ENCODE measurements around the gene PRKCZ.

PRKCZ gene

DNA sequence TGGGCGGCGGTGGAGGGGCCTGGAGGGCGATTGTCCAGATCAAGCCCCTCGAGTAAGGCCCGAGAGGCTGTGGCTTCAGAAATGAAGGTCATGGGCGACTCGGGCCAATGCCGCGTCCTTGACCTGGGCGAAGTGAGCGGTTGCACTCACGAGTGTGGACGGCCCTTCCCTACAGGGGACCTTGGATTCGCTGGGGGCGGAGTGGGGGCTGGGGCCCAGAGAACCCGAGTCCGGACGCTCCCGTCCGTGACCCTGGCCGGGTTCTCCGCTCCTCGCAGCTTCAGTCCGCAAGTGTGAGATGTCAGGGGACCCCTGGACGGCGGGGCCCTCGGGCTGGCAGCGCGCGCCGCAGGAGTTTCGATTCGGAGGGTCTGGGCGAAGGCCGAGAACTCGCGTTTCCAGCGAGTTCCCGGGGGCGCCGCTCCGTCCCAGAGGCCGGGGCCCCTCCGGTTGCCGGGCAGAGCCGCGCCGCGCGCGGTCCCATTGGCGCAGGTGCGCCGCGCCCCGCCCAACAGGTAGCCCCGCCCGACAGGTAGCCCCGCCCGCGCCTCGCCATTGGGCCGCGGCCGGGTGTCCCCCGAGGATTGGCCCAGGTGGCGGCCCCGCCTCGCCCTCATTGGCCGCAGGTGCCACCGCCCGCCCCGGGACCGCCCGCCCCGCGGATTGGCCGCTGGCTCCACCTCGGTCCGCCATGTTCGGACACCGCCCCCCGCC is at the start of gene PRKCZ:
PRKCZ (plus strand) TSS at position 694 of the 714 bp plus-strand sequence. CDS start 220 bp downstream, outside the sequence.
- DNase-seq: no peak

DNA sequence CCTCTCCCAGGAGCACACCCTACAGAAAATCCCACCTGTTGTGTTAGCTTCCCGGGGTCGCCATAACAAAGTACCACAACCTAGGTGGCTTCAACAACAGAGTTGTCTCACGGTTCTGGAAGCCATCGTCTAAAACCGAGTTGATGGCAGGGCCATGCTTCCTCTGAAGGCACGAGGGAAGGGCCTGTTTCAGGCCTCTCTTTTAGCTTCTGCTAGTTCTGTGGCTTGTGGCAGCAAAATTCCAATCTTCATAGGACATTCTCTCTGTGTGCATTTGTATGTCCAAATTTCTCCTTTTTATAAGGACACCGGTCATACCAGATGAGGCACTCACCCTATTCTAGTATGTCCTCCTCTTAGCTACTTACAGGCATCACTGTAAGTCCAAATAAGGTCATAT is 49.8 kb upstream of the PRKCZ start:
- no peak for DNase-seq

DNA sequence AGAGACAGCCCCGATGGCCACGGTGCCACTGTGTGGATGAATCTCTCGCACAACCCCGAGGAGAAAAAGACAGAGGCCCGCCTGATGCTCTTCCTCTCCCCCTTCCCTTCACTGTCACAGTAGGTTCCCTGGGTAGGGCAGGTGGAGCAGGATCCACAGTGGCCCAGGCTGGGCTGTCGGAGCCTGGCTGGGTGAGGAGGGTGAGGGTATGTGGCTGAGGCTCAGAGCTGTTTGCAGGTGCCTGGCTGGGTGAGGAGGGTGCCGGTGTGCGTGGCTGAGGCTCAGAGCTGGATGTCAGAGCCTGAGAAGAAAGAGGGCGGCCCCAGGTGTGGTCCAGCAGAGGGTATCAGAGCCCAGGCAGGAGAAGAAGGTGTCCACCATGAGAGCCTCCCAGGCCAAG is 49.4 kb upstream of the PRKCZ start:
- no peak for DNase-seq

- no peak for DNase-seq
Measured at GRCh38 chr1:2001773-2002411, 48.3 kb upstream of the PRKCZ start.

DNA sequence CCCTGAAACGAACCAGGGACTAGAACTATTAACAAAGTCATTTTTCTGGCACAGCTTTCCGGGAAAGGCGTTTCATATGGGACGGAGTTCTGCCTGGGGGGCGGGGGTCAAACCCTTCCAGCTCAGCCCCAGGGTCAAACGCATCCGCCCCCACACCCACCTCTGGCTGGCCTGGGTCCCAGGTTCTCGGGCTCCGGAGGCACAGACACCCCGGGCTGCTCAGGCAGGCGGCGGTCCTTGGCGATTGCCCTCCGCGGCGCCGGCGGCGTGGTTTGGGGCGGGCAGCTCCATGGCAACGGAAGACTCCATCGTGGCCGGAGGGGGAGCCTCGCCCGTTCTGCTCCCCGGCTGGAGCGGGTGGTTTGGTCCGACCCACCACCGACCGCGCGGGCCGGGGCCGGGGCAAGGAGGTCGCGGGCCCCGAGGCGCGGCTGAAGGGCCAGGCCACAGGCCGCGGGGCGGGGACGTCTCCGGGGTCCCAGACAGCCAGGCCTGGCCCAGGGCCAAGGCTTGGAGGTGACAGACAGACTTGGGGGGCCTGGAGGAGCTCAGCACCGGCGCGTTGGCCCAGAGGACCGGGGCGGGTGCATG is 46.6 kb upstream of the PRKCZ start, which contains the start of gene CFAP74:
CFAP74 (minus strand) TSS at position 246 of the 591 bp plus-strand sequence. CDS start 12,830 bp downstream, outside the sequence.
- DNase-seq: peak; percentile 42

- DNase-seq: no peak
Measured at GRCh38 chr1:2004856-2005255, 45.4 kb upstream of the PRKCZ start.

GRCh38 chr1:2009101-2010053 is 40.8 kb upstream of the PRKCZ start:
- DNase-seq: no peak

GRCh38 chr1:2014181-2014580 is 36.0 kb upstream of the PRKCZ start:
- DNase-seq: no peak

DNA sequence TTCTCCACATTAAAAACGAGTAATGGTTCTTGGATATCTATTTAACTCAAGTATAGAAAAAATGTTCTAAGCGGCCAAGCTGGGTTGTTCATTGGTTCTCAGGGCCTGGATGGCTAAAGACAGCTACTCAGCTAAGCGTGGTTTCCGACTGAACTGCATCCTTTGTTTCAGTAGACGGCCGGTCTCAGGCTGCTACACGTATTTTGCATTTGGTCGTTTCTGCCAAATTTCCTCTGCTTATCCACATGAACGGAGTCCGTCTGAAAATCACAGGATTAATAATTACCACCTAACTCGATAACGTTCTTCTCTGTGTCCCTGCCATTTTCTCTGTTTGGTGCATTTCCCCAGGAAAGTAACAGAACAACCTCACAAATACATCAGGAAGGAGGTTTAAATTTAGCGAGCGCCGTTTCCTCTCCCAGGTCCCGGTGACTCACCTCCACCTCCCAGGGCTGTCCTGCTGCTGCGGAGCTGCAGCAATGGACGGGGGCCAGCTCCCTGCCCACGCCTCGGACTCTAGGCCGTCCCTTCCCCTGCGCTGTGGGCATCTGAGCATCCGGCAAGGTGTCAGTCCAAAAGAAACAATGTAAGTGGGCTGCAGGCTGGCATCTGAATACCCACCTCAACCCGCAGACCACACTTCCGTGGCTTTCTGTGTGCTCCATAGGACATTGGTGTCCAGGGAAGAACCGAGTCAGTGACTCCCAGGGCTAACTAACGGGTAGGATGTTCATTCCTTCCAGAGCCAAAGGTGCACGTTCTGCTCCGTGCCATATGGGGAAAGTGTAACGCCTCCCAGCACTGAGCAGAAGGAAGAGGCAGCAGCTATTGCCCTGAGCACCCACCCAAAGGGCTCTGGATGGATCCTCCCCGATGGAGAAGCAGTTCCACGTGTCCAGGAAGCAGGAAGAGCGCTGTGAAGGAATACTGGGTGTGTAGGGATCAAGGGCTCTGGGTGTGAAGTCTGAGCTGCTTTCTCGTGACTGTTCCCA is 35.2 kb upstream of the PRKCZ start:
- no peak for DNase-seq

DNA sequence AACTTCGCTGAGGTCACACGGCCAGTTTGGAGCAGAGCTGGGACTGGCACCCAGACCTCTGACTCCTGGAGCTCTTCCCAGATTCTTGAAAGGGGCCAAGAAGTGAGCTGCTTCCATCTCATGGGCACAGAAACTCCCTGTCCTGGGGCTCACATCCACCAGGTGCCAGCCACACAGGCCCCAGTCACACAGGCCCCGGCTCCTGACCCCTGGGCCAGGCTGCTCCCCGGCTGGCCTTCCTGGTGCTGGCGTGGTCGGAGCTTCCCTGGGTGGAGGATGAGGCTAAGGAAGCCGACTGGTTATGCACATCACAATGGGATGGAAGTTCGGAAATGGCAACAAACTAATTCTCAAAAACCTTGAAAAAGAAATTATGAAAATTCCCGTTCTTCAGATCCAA is 34.1 kb upstream of the PRKCZ start:
- DNase-seq: no peak

DNA sequence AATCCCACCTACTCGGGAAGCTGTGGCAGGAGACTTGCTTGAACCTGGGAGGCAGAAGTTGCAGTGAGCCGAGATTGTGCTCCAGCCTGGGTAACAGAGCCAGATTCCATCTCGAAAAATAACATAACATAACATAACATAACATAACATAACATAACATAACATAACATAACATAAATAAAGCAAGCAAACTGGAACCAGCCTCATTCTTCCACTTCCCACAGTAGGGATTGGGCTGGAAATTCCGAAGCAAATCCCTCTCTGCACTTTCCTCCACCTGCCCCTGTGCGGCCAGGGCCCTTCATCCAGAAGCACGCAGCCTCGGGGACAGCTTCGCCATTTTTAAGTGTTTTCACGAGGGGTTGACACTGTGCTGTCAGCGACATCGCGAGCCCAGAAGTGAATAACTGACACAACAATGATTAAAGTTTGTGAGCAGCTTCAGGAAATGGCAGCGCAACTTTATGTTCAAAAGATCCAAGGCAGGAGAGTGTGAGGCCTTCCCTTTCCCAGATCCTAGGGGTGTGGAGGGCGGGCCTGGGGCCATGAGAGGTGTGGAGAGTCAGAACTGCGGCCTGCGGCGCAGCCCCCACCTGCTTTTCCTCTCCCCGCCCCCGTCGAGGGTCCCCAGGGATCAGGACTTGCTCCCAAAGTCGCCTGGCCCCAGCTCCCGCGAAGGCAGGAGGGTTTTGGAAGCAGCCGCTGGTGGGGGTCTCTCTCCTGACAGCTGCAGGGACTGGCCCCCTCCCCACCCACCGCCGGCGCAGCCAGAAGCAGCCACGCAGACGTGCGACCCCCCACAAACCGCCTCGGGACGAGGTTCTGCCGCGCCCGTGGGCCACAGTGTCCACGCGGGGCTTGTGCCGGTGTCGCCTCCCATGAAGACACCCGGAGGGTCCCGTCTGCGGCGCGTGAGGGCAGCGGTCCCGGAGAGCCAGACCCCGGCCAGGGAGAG is 31.7 kb upstream of the PRKCZ start:
- no peak for DNase-seq

DNA sequence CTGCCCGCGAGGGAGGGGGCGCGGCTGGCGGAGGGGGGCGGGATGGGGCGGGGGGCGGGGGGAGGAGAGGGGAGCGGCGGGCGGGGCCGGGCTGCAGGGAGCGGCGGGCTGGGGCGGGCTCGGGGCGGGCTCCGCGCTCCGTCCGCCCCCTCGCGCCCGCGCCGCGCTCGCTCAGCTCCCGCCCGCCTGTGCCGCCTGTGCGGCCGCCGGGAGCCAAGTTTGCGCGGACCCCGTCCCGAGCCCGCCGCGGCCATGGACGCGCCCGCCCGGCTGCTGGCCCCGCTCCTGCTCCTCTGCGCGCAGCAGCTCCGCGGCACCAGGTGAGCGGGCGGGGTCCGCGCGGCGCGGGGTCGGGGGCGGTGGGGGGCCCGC is 31.1 kb upstream of the PRKCZ start, which contains the start of gene GABRD:
GABRD (plus strand) TSS at position 174 of the 372 bp plus-strand sequence; CDS start at position 253, 79 bp downstream.
- DNase-seq: no peak

DNA sequence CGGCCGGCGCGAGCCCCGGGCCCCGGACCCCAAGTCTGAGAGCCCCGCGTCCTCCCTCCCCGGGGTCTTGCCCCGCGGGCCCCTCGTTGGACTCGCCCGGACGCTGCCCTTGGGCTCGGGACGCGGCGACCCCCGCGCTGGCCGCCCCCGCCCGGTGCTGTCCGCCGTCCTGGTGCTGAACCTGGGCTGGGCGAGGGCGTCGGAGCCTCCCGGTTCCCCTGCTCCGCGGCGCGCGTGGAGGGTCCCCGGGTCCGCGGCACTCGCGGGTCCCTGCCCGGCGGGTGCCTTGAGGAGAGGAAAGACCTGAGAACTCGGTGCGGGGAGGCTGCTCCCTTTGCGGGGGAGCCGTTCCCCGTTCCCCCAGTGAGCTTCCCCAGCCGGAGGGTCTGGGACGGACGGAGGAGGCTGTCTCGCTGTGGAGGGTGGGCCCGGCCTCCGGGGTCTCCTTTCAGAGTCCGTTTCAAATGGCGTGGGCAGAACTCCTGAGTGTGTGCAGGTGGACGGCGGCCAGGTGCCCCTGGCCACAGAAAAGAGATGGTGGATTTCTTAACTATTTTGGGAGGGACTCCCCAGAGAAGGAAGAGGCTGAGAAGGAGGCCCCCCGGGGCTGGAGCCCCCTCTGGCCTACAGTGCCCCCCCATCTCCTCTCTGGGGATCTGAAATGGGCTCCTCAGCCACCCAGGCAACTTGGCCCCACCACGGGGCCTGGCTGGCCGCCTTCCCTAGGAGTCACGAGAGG is 30.5 kb upstream of the PRKCZ start:
- DNase-seq: no peak

- DNase-seq: no peak
Measured at GRCh38 chr1:2020310-2020655, 29.9 kb upstream of the PRKCZ start.

GRCh38 chr1:2021550-2021949 is 28.7 kb upstream of the PRKCZ start:
- DNase-seq: no peak

- DNase-seq: no peak
Measured at GRCh38 chr1:2022063-2022770, 28.0 kb upstream of the PRKCZ start.

DNA sequence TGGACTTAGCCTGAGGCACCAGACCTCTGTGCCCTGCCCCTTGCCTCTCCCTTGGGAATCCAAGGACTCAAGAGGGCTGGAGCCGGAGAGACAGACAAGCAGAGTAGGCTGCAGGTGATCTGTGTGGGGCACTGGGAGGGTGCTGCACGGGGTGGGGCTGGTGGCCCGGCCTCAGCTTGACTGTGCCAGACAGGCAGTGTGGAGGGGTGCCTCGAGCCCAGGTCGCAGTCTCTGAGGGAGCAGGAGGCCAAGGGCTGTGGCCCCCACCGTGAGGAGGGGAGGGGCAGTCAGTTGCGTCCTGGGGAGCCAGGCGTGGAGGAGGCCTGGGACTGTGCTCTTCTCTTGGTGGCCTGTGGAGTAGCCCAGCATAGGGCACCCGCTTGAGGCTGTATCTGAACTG is 27.0 kb upstream of the PRKCZ start:
- no peak for DNase-seq

GRCh38 chr1:2024451-2024850 is 25.8 kb upstream of the PRKCZ start:
- DNase-seq: no peak

DNA sequence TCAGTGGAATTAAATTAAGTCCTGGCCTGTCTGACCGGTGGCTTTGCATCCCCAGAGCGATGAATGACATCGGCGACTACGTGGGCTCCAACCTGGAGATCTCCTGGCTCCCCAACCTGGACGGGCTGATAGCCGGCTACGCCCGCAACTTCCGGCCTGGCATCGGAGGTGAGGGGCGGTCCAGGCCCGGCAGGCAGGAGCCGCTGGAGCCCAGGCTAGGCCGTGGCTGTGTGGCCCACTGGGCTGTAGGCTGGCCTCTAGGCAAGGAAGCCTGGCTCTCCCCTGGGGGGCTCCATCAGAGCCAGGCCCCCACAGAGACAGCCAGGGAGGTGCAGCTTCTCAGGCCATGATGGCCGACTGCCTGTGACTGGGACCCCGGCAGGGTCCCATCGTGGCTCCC is 25.3 kb upstream of the PRKCZ start:
- no peak for DNase-seq

Measured in fibroblast of skin of right biceps (primary cell).